Osteoblast (primary cell): ENCODE measurements around the gene KCNQ5. TPM values are rescaled to one million over a fixed set of nuclear protein-coding genes. Genes with fewer than 3 reads are reported as not detected.

Experiments used
- DNase-seq: peaks from one replicate; pipeline ENCODE4 v3.0.0; 2011; ENCODE audit warnings: low spot score, mixed read lengths; ENCODE audit not compliant: insufficient read length; ENCODE audit errors: missing footprints
- H2AFZ ChIP-seq: 2 replicates; pipeline ENCODE4 v1.6.0; 2011; ENCODE audit warnings: mild to moderate bottlenecking, low read length
- H3K27ac ChIP-seq: 2 replicates; pipeline ENCODE4 v1.5.1; 2011; ENCODE audit warnings: mild to moderate bottlenecking, low read depth, low read length, moderate library complexity
- H3K27me3 ChIP-seq: 2 replicates; pipeline ENCODE4 v1.6.0; 2012; ENCODE audit warnings: mild to moderate bottlenecking, control low read depth, inconsistent platforms, low read length, moderate library complexity; ENCODE audit not compliant: insufficient read depth
- H3K36me3 ChIP-seq: 2 replicates; pipeline ENCODE4 v1.5.1; 2011; ENCODE audit warnings: mild to moderate bottlenecking, low read length, control low read depth, moderate library complexity; ENCODE audit not compliant: insufficient read depth
- H3K4me1 ChIP-seq: 2 replicates; pipeline ENCODE4 v1.5.1; 2011; ENCODE audit warnings: mild to moderate bottlenecking, low read length, control low read depth, moderate library complexity; ENCODE audit not compliant: insufficient read depth
- H3K4me2 ChIP-seq: 2 replicates; pipeline ENCODE4 v1.6.0; 2011; ENCODE audit warnings: mild to moderate bottlenecking, low read length; ENCODE audit not compliant: insufficient read depth
- H3K4me3 ChIP-seq: fragments of 200-600 bp; sonication (generic); 3 replicates; pipeline ENCODE4 v1.5.1; 2012; ENCODE audit warnings: mild to moderate bottlenecking, low read length, inconsistent platforms; ENCODE audit not compliant: insufficient read depth
- H3K79me2 ChIP-seq: 2 replicates; pipeline ENCODE4 v1.6.0; 2012; ENCODE audit warnings: mild to moderate bottlenecking, low read length, control low read depth, inconsistent platforms; ENCODE audit not compliant: insufficient read depth
- H3K9me3 ChIP-seq: 2 replicates; pipeline ENCODE4 v1.5.1; 2011; ENCODE audit warnings: low read depth, low read length, control low read depth
- H4K20me1 ChIP-seq: 2 replicates; pipeline ENCODE4 v1.6.0; 2012; ENCODE audit warnings: mild to moderate bottlenecking, low read length, control low read depth; ENCODE audit not compliant: insufficient read depth
- total RNA-seq: library from RNA; depleted of rRNA; stranded (reverse); fragments of >200 nt; gene quantifications from 2 replicates; pipeline ENCODE4 v1.2.3, GENCODE V29; 2012
- TF ChIP-seq, protein P1 (sequence below): IDR thresholded peaks from 2 replicates; pipeline ENCODE4 v1.5.1; 2011; ENCODE audit warnings: mild to moderate bottlenecking, low read depth, low read length, moderate library complexity; ENCODE audit errors: extremely low read depth

Gene KCNQ5
- total RNA-seq, 1 donor = 4.0 TPM

DNA sequence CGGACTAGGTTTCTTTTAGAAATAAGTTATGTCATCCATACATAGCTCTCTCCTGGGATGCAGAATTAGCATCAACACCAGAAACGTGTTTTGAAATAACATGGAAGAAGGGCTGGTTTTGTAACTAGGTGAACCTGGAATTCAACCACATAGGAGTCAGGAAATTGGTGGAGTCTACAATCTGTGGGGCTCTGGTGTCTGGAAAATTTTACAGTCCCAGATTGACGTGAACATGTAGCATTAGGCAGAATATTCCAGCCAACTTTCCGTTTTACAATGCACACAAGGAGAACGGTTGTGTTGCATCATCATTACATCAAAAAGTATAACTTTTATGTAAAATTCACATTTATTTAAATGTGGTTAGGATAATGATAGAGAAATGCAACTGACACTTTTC is 1.9 kb downstream of the KCNQ5 start:
- no peaks in the 10 kb centered on the region for H3K36me3 ChIP-seq
- peaks cover 47% of the 10 kb centered on the region for H3K79me2 ChIP-seq
- H3K4me3 ChIP-seq = peak overlapping the region; percentile 82
- H2AFZ ChIP-seq = no peak overlapping the region
- DNase-seq = no peak
- H3K9me3 ChIP-seq = no peaks in the 10 kb centered on the region
- peaks cover 8% of the 10 kb centered on the region for H3K4me1 ChIP-seq
- H4K20me1 ChIP-seq = no peaks in the 10 kb centered on the region
- no peaks in the 10 kb centered on the region for H3K27me3 ChIP-seq
- no peak overlapping the region for H3K27ac ChIP-seq
- peak overlapping the region; percentile 95 for H3K4me2 ChIP-seq
- TF ChIP-seq, protein P1, sequence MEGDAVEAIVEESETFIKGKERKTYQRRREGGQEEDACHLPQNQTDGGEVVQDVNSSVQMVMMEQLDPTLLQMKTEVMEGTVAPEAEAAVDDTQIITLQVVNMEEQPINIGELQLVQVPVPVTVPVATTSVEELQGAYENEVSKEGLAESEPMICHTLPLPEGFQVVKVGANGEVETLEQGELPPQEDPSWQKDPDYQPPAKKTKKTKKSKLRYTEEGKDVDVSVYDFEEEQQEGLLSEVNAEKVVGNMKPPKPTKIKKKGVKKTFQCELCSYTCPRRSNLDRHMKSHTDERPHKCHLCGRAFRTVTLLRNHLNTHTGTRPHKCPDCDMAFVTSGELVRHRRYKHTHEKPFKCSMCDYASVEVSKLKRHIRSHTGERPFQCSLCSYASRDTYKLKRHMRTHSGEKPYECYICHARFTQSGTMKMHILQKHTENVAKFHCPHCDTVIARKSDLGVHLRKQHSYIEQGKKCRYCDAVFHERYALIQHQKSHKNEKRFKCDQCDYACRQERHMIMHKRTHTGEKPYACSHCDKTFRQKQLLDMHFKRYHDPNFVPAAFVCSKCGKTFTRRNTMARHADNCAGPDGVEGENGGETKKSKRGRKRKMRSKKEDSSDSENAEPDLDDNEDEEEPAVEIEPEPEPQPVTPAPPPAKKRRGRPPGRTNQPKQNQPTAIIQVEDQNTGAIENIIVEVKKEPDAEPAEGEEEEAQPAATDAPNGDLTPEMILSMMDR = no peak

DNA sequence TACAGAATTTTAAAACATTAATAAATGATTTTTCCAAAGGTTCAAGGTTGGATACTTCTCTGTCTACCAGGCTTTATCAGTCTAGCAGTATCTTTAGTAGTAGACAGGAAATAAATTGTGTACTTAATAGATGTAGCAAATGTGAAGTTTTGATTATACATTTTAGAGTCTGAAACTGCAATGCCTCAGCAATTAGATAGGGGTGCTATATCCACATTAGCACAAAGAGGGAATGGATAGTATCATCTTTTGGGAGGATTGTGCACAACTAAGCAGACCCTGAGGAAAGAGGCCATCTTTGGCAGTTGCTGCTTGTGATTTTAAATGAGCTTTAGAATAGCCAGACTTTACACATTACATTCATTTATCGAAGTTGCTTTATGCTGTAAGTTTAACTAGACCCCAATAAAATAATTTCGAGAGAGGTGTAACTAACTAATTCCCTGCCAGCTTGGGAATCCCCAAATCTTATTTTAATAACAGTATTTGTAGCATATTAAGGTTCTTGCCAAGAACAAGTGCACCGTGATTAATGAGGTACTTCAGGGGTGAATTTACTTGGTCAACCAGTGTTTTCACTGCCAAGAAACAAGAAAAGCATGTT is 2.8 kb downstream of the KCNQ5 start:
- H3K4me1 ChIP-seq = peaks cover 8% of the 10 kb centered on the region
- no peak overlapping the region for H3K4me3 ChIP-seq
- no peak overlapping the region for H3K27ac ChIP-seq
- TF ChIP-seq, protein P1 = peak; percentile 70
- no peak overlapping the region for H2AFZ ChIP-seq
- H3K36me3 ChIP-seq = no peaks in the 10 kb centered on the region
- no peak overlapping the region for H3K4me2 ChIP-seq
- peaks cover 50% of the 10 kb centered on the region for H3K79me2 ChIP-seq
- peak; percentile 74 for DNase-seq
- no peaks in the 10 kb centered on the region for H4K20me1 ChIP-seq
- no peaks in the 10 kb centered on the region for H3K9me3 ChIP-seq
- no peaks in the 10 kb centered on the region for H3K27me3 ChIP-seq

- H2AFZ ChIP-seq = no peak overlapping the region
- no peak overlapping the region for H3K4me3 ChIP-seq
- H3K27ac ChIP-seq = no peak overlapping the region
- H3K36me3 ChIP-seq = no peaks in the 10 kb centered on the region
- H3K9me3 ChIP-seq = no peaks in the 10 kb centered on the region
- no peaks in the 10 kb centered on the region for H3K27me3 ChIP-seq
- TF ChIP-seq, protein P1 = no peak
- H3K4me2 ChIP-seq = no peak overlapping the region
- peaks cover 57% of the 10 kb centered on the region for H3K79me2 ChIP-seq
- H3K4me1 ChIP-seq = peaks cover 6% of the 10 kb centered on the region
- H4K20me1 ChIP-seq = no peaks in the 10 kb centered on the region
- no peak for DNase-seq
These were observed 4.3 kb downstream of the KCNQ5 start for GRCh38 chr6:72626126-72626525.

DNA sequence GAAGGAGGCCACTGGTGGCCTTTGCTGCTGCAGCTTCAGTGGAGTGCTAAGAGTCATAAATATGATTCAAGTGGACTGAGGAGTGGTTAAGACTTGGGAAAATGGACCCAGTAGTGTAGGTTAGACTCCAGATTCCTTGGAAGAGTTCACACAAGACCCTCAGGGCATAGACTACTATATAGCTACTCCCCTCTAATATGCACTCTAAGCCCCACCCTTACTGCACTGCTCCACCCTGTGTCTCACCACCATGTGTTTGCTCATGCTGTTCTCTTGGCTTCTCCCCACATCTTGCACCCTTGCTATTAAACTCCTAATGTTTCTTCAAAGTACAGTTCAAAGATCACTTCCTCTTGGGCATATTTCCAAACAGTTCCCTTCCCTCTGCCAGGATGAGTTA is 5.7 kb downstream of the KCNQ5 start:
- Histone ChIP-seq H3K4me1 (peaks cover 6% of the 10 kb centered on the region), H3K9me3 (no peaks in the 10 kb centered on the region), H4K20me1 (no peaks in the 10 kb centered on the region), H2AFZ (no peak overlapping the region), H3K4me2 (no peak overlapping the region), H3K4me3 (no peak overlapping the region), H3K27ac (no peak overlapping the region), H3K36me3 (no peaks in the 10 kb centered on the region), H3K27me3 (no peaks in the 10 kb centered on the region), H3K79me2 (peaks cover 55% of the 10 kb centered on the region)
- TF ChIP-seq, protein P1 = no peak
- no peak for DNase-seq
